Thoracic aorta (tissue), 2 donors: ENCODE data around the gene KCTD5. TPM values are rescaled to one million over a fixed set of nuclear protein-coding genes. Genes with fewer than 3 reads are reported as not detected.

Experiments
- ATAC-seq: fragments of 150-250 bp; one replicate; pipeline ENCODE4 v1.8.0; 2017; ENCODE audit warnings: low read depth; ENCODE audit not compliant: insufficient number of reproducible peaks, low FRiP score
- DNase-seq: peaks from one replicate; pipeline ENCODE4 v3.0.0-alpha.2; 2020; ENCODE audit warnings: low spot score
- H3K27ac ChIP-seq, 2 donors: fragments of 200-600 bp; sonication (generic); 1 replicate in 1 of 2; 2 replicates in 1 of 2; pipeline ENCODE4 v1.5.1; 2016; ENCODE audit warnings: mild to moderate bottlenecking in 2 of 2, moderate library complexity in 2 of 2
- H3K27me3 ChIP-seq: fragments of 200-600 bp; sonication (generic); replicated peaks from 2 replicates; pipeline ENCODE4 v1.6.0; 2016; ENCODE audit warnings: mild to moderate bottlenecking; ENCODE audit not compliant: insufficient read depth
- H3K36me3 ChIP-seq: fragments of 200-600 bp; sonication (generic); one replicate; pipeline ENCODE4 v1.5.1; 2016
- H3K4me1 ChIP-seq, 2 donors: fragments of 200-600 bp; sonication (generic); 1 replicate in 1 of 2; 2 replicates in 1 of 2; pipeline versions ENCODE4 v1.5.1 to v1.6.0; 2016; ENCODE audit warnings: low read depth in 2 of 2, mild to moderate bottlenecking in 1 of 2; ENCODE audit not compliant: control insufficient read depth in 1 of 2
- H3K4me3 ChIP-seq: fragments of 200-600 bp; sonication (generic); 2 replicates; pipeline ENCODE4 v1.5.1; 2016; ENCODE audit warnings: mild to moderate bottlenecking
- H3K9me3 ChIP-seq: fragments of 200-600 bp; sonication (generic); 2 replicates; pipeline ENCODE4 v1.5.1; 2016
- CTCF ChIP-seq: fragments of 200-600 bp; sonication (generic); IDR thresholded peaks from one replicate; pipeline ENCODE4 v1.5.1; 2019; ENCODE audit warnings: antibody characterized with exemption
- total RNA-seq, 2 donors: library from RNA; depleted of rRNA; stranded (reverse); fragments of >200 nt; gene quantifications; one replicate each; pipeline versions ENCODE4 v1.1.0 to v1.2.3, GENCODE V29; 2016

KCTD5 gene
- total RNA-seq, 2 donors from 2014 or later: 13.8 to 19.2 TPM

GRCh38 chr16:2737238-2737605, 54.9 kb downstream of the KCTD5 start:
- TF ChIP-seq CTCF: no peak
- ATAC-seq (no peak), DNase-seq (no peak)
- Histone ChIP-seq H3K27ac (no peak overlapping the region), H3K4me1 (no peaks in the 10 kb centered on the region), H3K9me3 (no peaks in the 10 kb centered on the region), H3K27me3 (no peaks in the 10 kb centered on the region), H3K36me3 (no peaks in the 10 kb centered on the region), H3K4me3 (no peak overlapping the region)

- ATAC-seq (no peak), DNase-seq (no peak)
- no peaks in the 10 kb centered on the region for H3K4me1 ChIP-seq
- H3K27me3 ChIP-seq: no peaks in the 10 kb centered on the region
- no peak for TF ChIP-seq CTCF
- no peaks in the 10 kb centered on the region for H3K36me3 ChIP-seq
- no peaks in the 10 kb centered on the region for H3K9me3 ChIP-seq
- H3K27ac ChIP-seq: no peak overlapping the region
- no peak overlapping the region for H3K4me3 ChIP-seq
These were observed 55.6 kb downstream of the KCTD5 start for GRCh38 chr16:2737895-2738418.

GRCh38 chr16:2738615-2739014, 56.3 kb downstream of the KCTD5 start:
- Histone ChIP-seq H3K36me3 (no peaks in the 10 kb centered on the region), H3K4me3 (no peak overlapping the region), H3K27me3 (no peaks in the 10 kb centered on the region), H3K27ac (no peak overlapping the region), H3K9me3 (no peaks in the 10 kb centered on the region), H3K4me1 (no peaks in the 10 kb centered on the region)
- ATAC-seq (no peak), DNase-seq (no peak)
- no peak for TF ChIP-seq CTCF

GRCh38 chr16:2739625-2740430, 57.5 kb downstream of the KCTD5 start:
- Histone ChIP-seq H3K9me3 (no peaks in the 10 kb centered on the region), H3K27me3 (no peaks in the 10 kb centered on the region), H3K4me3 (no peak overlapping the region), H3K36me3 (no peaks in the 10 kb centered on the region), H3K4me1 (no peaks in the 10 kb centered on the region), H3K27ac (no peak overlapping the region)
- no peak for ATAC-seq
- DNase-seq: no peak
- no peak for TF ChIP-seq CTCF

GRCh38 chr16:2740476-2740875, 58.2 kb downstream of the KCTD5 start:
- DNase-seq: no peak
- Histone ChIP-seq H3K4me3 (no peak overlapping the region), H3K27me3 (no peaks in the 10 kb centered on the region)

More at GRCh38 chr16:2740476-2740875, 58.2 kb downstream of the KCTD5 start:
- no peak overlapping the region for H3K27ac ChIP-seq
- H3K4me1 ChIP-seq: no peaks in the 10 kb centered on the region
- no peaks in the 10 kb centered on the region for H3K9me3 ChIP-seq
- TF ChIP-seq CTCF: no peak
- ATAC-seq: no peak
- H3K36me3 ChIP-seq: no peaks in the 10 kb centered on the region
